ENCODE results near the gene SHISA9.

GRCh38 chr16:12925026-12925800 lies 23.8 kb downstream of the SHISA9 start:
- TF ChIP-seq CTCF (IDR thresholded peaks at IDR 0.05) (no peak), ZFX (IDR thresholded peaks at IDR 0.05; ENCODE audit: borderline replicate concordance) (no peak)

All from 22Rv1 (cell line).